WTC11 (cell line): ENCODE results near the gene SH3GL2.

Experiments
- CREB1 ChIP-seq: sonication (generic); formaldehyde crosslinking; IDR thresholded peaks from 2 replicates; pipeline ENCODE4 v1.8.0; 2023; ENCODE audit warnings: mild to moderate bottlenecking, missing genetic modification reagents
- E2F1 ChIP-seq: sonication (generic); formaldehyde crosslinking; IDR thresholded peaks from 2 replicates; pipeline ENCODE4 v1.8.0; 2022; ENCODE audit warnings: mild to moderate bottlenecking, missing genetic modification reagents
- MAX ChIP-seq: sonication (generic); formaldehyde crosslinking; IDR thresholded peaks from 2 replicates; pipeline ENCODE4 v1.8.0; 2022; ENCODE audit warnings: mild to moderate bottlenecking, missing genetic modification reagents

- TF ChIP-seq E2F1 (CRISPR knock-in tag) (no peak), CREB1 (CRISPR knock-in tag) (no peak), MAX (no peak)
Measured at GRCh38 chr9:17824616-17825264, 245.9 kb downstream of the SH3GL2 start.
